OCI-LY3 (cell line): Measurements from ENCODE around the gene OTOG.

Experiments used
- H2AFZ ChIP-seq: fragments of 200-600, 300-600 bp; shearing (Covaris generic); 2 replicates; pipeline ENCODE4 v1.6.0; 2014; ENCODE audit warnings: antibody characterized with exemption, low read depth, low read length
- H3K27ac ChIP-seq: fragments of 200-600, 300-600 bp; sonication (generic); 2 replicates; pipeline ENCODE4 v1.5.1; 2014; ENCODE audit warnings: mild to moderate bottlenecking, low read length, moderate library complexity, mixed read lengths
- H3K27me3 ChIP-seq: fragments of 200-600, 300-600 bp; sonication (generic); 2 replicates; pipeline ENCODE4 v1.6.1; 2014; ENCODE audit warnings: low read depth, low read length, mixed read lengths
- H3K36me3 ChIP-seq: fragments of 200-600, 300-600 bp; sonication (generic); replicated peaks from 2 replicates; pipeline ENCODE3; 2014; ENCODE audit warnings: low read depth, low read length, mixed read lengths
- H3K4me1 ChIP-seq: fragments of 300-600, 200-600 bp; sonication (generic); 2 replicates; pipeline ENCODE4 v1.6.1; 2014; ENCODE audit warnings: low read length, mixed read lengths
- H3K4me2 ChIP-seq: fragments of 200-600, 300-600 bp; sonication (generic); 2 replicates; pipeline ENCODE4 v1.6.1; 2014; ENCODE audit warnings: low read length, mixed read lengths
- H3K4me3 ChIP-seq: fragments of 300-600, 200-600 bp; sonication (generic); 2 replicates; pipeline ENCODE4 v1.5.1; 2014; ENCODE audit warnings: antibody characterized with exemption, mild to moderate bottlenecking, low read length, moderate library complexity
- H3K79me2 ChIP-seq: fragments of 300-600, 200-600 bp; shearing (Covaris generic); 2 replicates; pipeline ENCODE4 v1.6.1; 2014; ENCODE audit warnings: mild to moderate bottlenecking, low read length, mixed read lengths
- H3K9ac ChIP-seq: fragments of 300-600, 200-600 bp; shearing (Covaris generic); 2 replicates; pipeline ENCODE4 v1.6.0; 2014; ENCODE audit warnings: mild to moderate bottlenecking, low read length, moderate library complexity
- H3K9me3 ChIP-seq: fragments of 200-600, 300-600 bp; shearing (Covaris generic); 2 replicates; pipeline ENCODE4 v1.6.1; 2014; ENCODE audit warnings: low read length, mixed read lengths; ENCODE audit not compliant: insufficient read depth
- H4K20me1 ChIP-seq: fragments of 200-600, 300-600 bp; sonication (generic); 2 replicates; pipeline ENCODE4 v1.6.1; 2016; ENCODE audit warnings: low read length, mixed read lengths; ENCODE audit not compliant: insufficient read depth
- EZH2phosphoT487 ChIP-seq: fragments of 200-600 bp; shearing (Covaris generic); IDR thresholded peaks from 2 replicates; pipeline ENCODE4 v1.6.1; 2018; ENCODE audit warnings: antibody characterized with exemption, mixed run types, low read depth
- TF ChIP-seq, protein P1 (sequence below): fragments of 200-600, 300-600 bp; sonication (generic); IDR thresholded peaks from 2 replicates; pipeline ENCODE4 v1.5.1; 2014; ENCODE audit warnings: antibody characterized with exemption, low read length, low read depth

Gene OTOG

DNA sequence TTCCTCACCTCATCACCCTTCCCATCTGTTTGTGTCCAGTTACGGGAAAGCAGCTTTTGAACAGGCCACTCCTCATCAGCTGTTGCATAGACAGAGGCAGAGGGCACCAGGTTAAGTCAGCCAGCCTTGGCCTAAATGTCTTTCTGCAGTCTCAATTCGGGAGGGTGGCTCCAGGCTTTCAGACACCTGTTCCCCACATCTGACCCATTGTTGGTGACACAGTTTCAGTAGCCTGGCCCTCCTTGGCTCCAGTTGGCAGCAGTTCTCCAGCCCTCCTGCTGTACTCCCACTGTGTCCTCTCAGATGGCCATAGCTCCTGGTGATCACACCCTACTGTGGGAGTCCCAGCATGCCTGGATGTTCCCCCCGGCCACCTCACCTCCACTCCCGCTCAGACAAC, 101.5 kb downstream of the OTOG start:
- no peak overlapping the region for H3K9ac ChIP-seq
- TF ChIP-seq, protein P1, sequence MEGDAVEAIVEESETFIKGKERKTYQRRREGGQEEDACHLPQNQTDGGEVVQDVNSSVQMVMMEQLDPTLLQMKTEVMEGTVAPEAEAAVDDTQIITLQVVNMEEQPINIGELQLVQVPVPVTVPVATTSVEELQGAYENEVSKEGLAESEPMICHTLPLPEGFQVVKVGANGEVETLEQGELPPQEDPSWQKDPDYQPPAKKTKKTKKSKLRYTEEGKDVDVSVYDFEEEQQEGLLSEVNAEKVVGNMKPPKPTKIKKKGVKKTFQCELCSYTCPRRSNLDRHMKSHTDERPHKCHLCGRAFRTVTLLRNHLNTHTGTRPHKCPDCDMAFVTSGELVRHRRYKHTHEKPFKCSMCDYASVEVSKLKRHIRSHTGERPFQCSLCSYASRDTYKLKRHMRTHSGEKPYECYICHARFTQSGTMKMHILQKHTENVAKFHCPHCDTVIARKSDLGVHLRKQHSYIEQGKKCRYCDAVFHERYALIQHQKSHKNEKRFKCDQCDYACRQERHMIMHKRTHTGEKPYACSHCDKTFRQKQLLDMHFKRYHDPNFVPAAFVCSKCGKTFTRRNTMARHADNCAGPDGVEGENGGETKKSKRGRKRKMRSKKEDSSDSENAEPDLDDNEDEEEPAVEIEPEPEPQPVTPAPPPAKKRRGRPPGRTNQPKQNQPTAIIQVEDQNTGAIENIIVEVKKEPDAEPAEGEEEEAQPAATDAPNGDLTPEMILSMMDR = no peak
- TF ChIP-seq EZH2phosphoT487 = no peak

GRCh38 chr11:17649261-17649660, 102.2 kb downstream of the OTOG start:
- H3K27ac ChIP-seq = no peak overlapping the region
- no peak overlapping the region for H2AFZ ChIP-seq
- TF ChIP-seq, protein P1 = no peak
- no peak for TF ChIP-seq EZH2phosphoT487
- no peak overlapping the region for H3K9ac ChIP-seq
- no peak overlapping the region for H3K4me2 ChIP-seq
- H3K4me3 ChIP-seq = no peak overlapping the region
- H3K36me3 ChIP-seq = no peaks in the 10 kb centered on the region
- no peaks in the 10 kb centered on the region for H4K20me1 ChIP-seq
- no peaks in the 10 kb centered on the region for H3K79me2 ChIP-seq
- no peaks in the 10 kb centered on the region for H3K4me1 ChIP-seq
- H3K9me3 ChIP-seq = no peaks in the 10 kb centered on the region
- H3K27me3 ChIP-seq = peaks cover 28% of the 10 kb centered on the region

More for the DNA sequence above, 101.5 kb downstream of the OTOG start:
- no peak overlapping the region for H3K4me2 ChIP-seq
- peaks cover 26% of the 10 kb centered on the region for H3K27me3 ChIP-seq
- H3K27ac ChIP-seq = no peak overlapping the region
- no peaks in the 10 kb centered on the region for H3K4me1 ChIP-seq
- H3K36me3 ChIP-seq = no peaks in the 10 kb centered on the region
- H3K4me3 ChIP-seq = no peak overlapping the region
- H3K9me3 ChIP-seq = no peaks in the 10 kb centered on the region
- H4K20me1 ChIP-seq = no peaks in the 10 kb centered on the region
- H2AFZ ChIP-seq = no peak overlapping the region
- no peaks in the 10 kb centered on the region for H3K79me2 ChIP-seq

GRCh38 chr11:17649696-17650095, 102.6 kb downstream of the OTOG start:
- Histone ChIP-seq H3K4me3 (no peak overlapping the region), H3K27me3 (peaks cover 32% of the 10 kb centered on the region), H3K4me2 (no peak overlapping the region), H3K9ac (no peak overlapping the region), H3K9me3 (no peaks in the 10 kb centered on the region), H2AFZ (no peak overlapping the region), H3K79me2 (no peaks in the 10 kb centered on the region), H3K36me3 (no peaks in the 10 kb centered on the region), H4K20me1 (no peaks in the 10 kb centered on the region), H3K27ac (no peak overlapping the region), H3K4me1 (no peaks in the 10 kb centered on the region)
- TF ChIP-seq, protein P1 = no peak
- TF ChIP-seq EZH2phosphoT487 = no peak

GRCh38 chr11:17650127-17650911, 103.3 kb downstream of the OTOG start:
- no peak overlapping the region for H3K4me2 ChIP-seq
- H2AFZ ChIP-seq = no peak overlapping the region
- TF ChIP-seq, protein P1 = no peak
- no peak for TF ChIP-seq EZH2phosphoT487
- no peaks in the 10 kb centered on the region for H4K20me1 ChIP-seq
- H3K27me3 ChIP-seq = peaks cover 38% of the 10 kb centered on the region
- H3K36me3 ChIP-seq = no peaks in the 10 kb centered on the region
- H3K9me3 ChIP-seq = peaks cover 3% of the 10 kb centered on the region; the same call in 1 of the 2 replicates
- no peak overlapping the region for H3K4me3 ChIP-seq
- no peaks in the 10 kb centered on the region for H3K4me1 ChIP-seq
- H3K79me2 ChIP-seq = no peaks in the 10 kb centered on the region
- H3K9ac ChIP-seq = no peak overlapping the region
- H3K27ac ChIP-seq = no peak overlapping the region
